Activated CD4-positive, alpha-beta memory T cell treated with anti-CD3 and anti-CD28 coated beads, Interleukin-2, amount 10 ng/mL, durations not matched to agents 7 days and 5 days (primary cell): ENCODE measurements around the gene FANCG. TPM values are rescaled to one million over a fixed set of nuclear protein-coding genes. Genes with fewer than 3 reads are reported as not detected.

ENCODE experiments used
- CTCF ChIA-PET: fragments of 350-600 bp; sonication (Branson Sonifier 250); formaldehyde crosslinking; loops from one replicate; lab custom pipeline; 2021; ENCODE audit warnings: antibody characterized with exemption, inconsistent platforms; lab: Charles Lee
- POLR2A ChIA-PET: fragments of 350-600 bp; sonication (Branson Sonifier 250); formaldehyde crosslinking; loops from one replicate; lab custom pipeline; 2021; ENCODE audit warnings: antibody characterized with exemption; lab: Charles Lee
- DNase-seq: peaks from one replicate; pipeline ENCODE4 v3.0.0-alpha.2; 2020
- H3K27ac Mint-ChIP-seq: one replicate; pipeline ENCODE4 v1.8.0; 2021; ENCODE audit warnings: mild to moderate bottlenecking, mixed read lengths
- H3K27me3 Mint-ChIP-seq: one replicate; pipeline ENCODE4 v1.8.0; 2021; ENCODE audit warnings: mixed read lengths
- H3K36me3 Mint-ChIP-seq: one replicate; pipeline ENCODE4 v1.8.0; 2021; ENCODE audit warnings: low read depth, mixed read lengths
- H3K4me1 Mint-ChIP-seq: one replicate; pipeline ENCODE4 v1.8.0; 2021; ENCODE audit warnings: mixed read lengths
- H3K4me3 Mint-ChIP-seq: one replicate; pipeline ENCODE4 v1.8.0; 2021; ENCODE audit warnings: mild to moderate bottlenecking, mixed read lengths
- H3K9me3 Mint-ChIP-seq: one replicate; pipeline ENCODE4 v1.8.0; 2021; ENCODE audit warnings: mixed read lengths
- total RNA-seq, 2 experiments: library from RNA; stranded (reverse); gene quantifications; one replicate each; pipeline ENCODE4 v1.2.3, GENCODE V29; 2021

The FANCG gene
- total RNA-seq, 2 experiments from 2014 or later, result 97.0 to 100 TPM

GRCh38 chr9:35029241-35029640, 50.5 kb downstream of the FANCG start:
- H3K27me3 Mint-ChIP-seq, result no peaks in the 10 kb centered on the region
- H3K4me3 Mint-ChIP-seq, result no peak overlapping the region
- no peaks in the 10 kb centered on the region for H3K36me3 Mint-ChIP-seq
- H3K4me1 Mint-ChIP-seq, result peaks cover 13% of the 10 kb centered on the region
- no peaks in the 10 kb centered on the region for H3K9me3 Mint-ChIP-seq
- no peak overlapping the region for H3K27ac Mint-ChIP-seq
- CTCF ChIA-PET, result interaction anchor here (2.1 kb wide), 1 partner anchor 22 kb away, joined by 6 read pairs; no protein-coding TSS in a partner anchor
- DNase-seq, result no peak
- POLR2A ChIA-PET, result interaction anchor here (1.3 kb wide), 1 partner anchor 66 kb away, joined by 3 read pairs; no protein-coding TSS in a partner anchor

- ChIA-PET CTCF (interaction anchor here (1.2 to 2.1 kb wide), 5 partner anchors 16 to 129 kb away, joined by 3 to 6 read pairs (median 5); partner anchors contain the start of genes DNAJB5 and PIGO), POLR2A (interaction anchor here (0.8 to 1.3 kb wide), 4 partner anchors 13 to 67 kb away, joined by 3 to 4 read pairs (median 3); partner anchors contain the start of gene FANCG)
- DNase-seq, result no peak
- H3K4me1 Mint-ChIP-seq, result peaks cover 19% of the 10 kb centered on the region
- H3K27me3 Mint-ChIP-seq, result no peaks in the 10 kb centered on the region
- H3K36me3 Mint-ChIP-seq, result peaks cover 4% of the 10 kb centered on the region
- H3K9me3 Mint-ChIP-seq, result no peaks in the 10 kb centered on the region
- H3K27ac Mint-ChIP-seq, result no peak overlapping the region
- H3K4me3 Mint-ChIP-seq, result no peak overlapping the region
These were observed 51.4 kb downstream of the FANCG start for GRCh38 chr9:35028341-35028740.

DNA sequence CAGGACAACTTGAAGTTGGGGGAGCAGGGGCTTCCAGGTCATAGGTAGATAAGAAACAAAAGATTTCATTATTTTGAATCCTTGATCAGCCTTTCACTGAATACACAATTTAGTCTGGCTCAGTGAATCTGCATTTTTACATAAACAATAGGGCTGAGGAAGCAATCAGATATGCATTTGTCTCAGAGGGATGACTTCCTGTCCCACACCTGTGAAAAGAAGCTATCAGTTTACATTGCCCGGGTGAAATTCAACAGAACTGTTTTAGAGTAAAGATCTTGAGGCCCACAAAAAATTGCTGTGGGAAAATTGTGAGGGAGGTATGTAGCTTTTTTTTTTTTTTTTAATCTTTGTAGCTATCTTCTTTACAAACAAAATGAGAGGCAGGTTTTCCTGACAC, 51.9 kb downstream of the FANCG start:
- ChIA-PET CTCF (interaction anchor here (1.2 to 1.9 kb wide), 4 partner anchors 17 to 128 kb away, joined by 3 to 5 read pairs (median 4); partner anchors contain the start of genes DNAJB5 and PIGO), POLR2A (interaction anchor here (0.8 to 1.3 kb wide), 4 partner anchors 13 to 67 kb away, joined by 3 to 4 read pairs (median 3); partner anchors contain the start of gene FANCG)
- Mint-ChIP-seq H3K4me3 (no peak overlapping the region), H3K4me1 (peaks cover 20% of the 10 kb centered on the region), H3K27ac (no peak overlapping the region), H3K9me3 (no peaks in the 10 kb centered on the region), H3K27me3 (no peaks in the 10 kb centered on the region), H3K36me3 (peaks cover 4% of the 10 kb centered on the region)
- no peak for DNase-seq

- Mint-ChIP-seq H3K27me3 (no peaks in the 10 kb centered on the region), H3K9me3 (no peaks in the 10 kb centered on the region), H3K4me3 (no peak overlapping the region), H3K27ac (no peak overlapping the region), H3K4me1 (peaks cover 22% of the 10 kb centered on the region), H3K36me3 (peaks cover 4% of the 10 kb centered on the region)
- CTCF ChIA-PET, result interaction anchor here (0.7 to 1.9 kb wide), 5 partner anchors 8 to 128 kb away, joined by 3 to 5 read pairs (median 3); partner anchors contain the start of genes DNAJB5 and PIGO
- DNase-seq, result no peak
- POLR2A ChIA-PET, result interaction anchor here (1.3 kb wide), 1 partner anchor 53 kb away, joined by 4 read pairs; the partner anchor contains the start of gene FANCG
These were observed 52.4 kb downstream of the FANCG start for GRCh38 chr9:35027374-35027773.

- no peak overlapping the region for H3K27ac Mint-ChIP-seq
- CTCF ChIA-PET, result interaction anchor here (0.7 to 1.9 kb wide), 4 partner anchors 9 to 127 kb away, joined by 3 to 5 read pairs (median 4); partner anchors contain the start of gene DNAJB5
- no peaks in the 10 kb centered on the region for H3K27me3 Mint-ChIP-seq
- no peak for DNase-seq
- no peak overlapping the region for H3K4me3 Mint-ChIP-seq
- H3K36me3 Mint-ChIP-seq, result peaks cover 4% of the 10 kb centered on the region
- POLR2A ChIA-PET, result no interaction called here
- peaks cover 22% of the 10 kb centered on the region for H3K4me1 Mint-ChIP-seq
- no peaks in the 10 kb centered on the region for H3K9me3 Mint-ChIP-seq
These were observed 53.1 kb downstream of the FANCG start for GRCh38 chr9:35026671-35027070.

Other genes with a start within 250 kb of the FANCG start
- not detected for gene PHF24, start 121.7 kb downstream of the FANCG start, total RNA-seq
- gene DNAJB5, start 90.2 kb downstream of the FANCG start, total RNA-seq, result 1 to 10 TPM; 3.2 to 4.1 TPM
- gene VCP, start 7.3 kb downstream of the FANCG start, total RNA-seq, result 100 to 1,000 TPM; 224 to 236 TPM
- 10 to 100 TPM; 22.8 to 28.6 TPM for gene PIGO, start 16.6 kb upstream of the FANCG start, total RNA-seq
- 10 to 100 TPM; 96.0 to 96.9 TPM for gene STOML2, start 23.2 kb upstream of the FANCG start, total RNA-seq
- 10 to 100 TPM; 24.6 to 26.8 TPM for gene ATOSB, start 35.9 kb upstream of the FANCG start, total RNA-seq
- under 1 TPM; 0.25 to 0.68 TPM for gene UNC13B, start 82.1 kb upstream of the FANCG start, total RNA-seq